Mononuclear cell (primary cell): Measurements from ENCODE around the gene AP5Z1. TPM values are rescaled to one million over a fixed set of nuclear protein-coding genes. Genes with fewer than 3 reads are reported as not detected.

Experiments
- H3K27me3 ChIP-seq: 2 replicates; pipeline ENCODE4 v1.6.0; 2011; ENCODE audit warnings: low read length, control low read depth; ENCODE audit not compliant: insufficient read depth
- H3K4me1 ChIP-seq: 2 replicates; pipeline ENCODE4 v1.5.1; 2011; ENCODE audit warnings: mild to moderate bottlenecking, low read length, control low read depth; ENCODE audit not compliant: insufficient read depth
- H3K4me3 ChIP-seq: 2 replicates; pipeline ENCODE4 v1.5.1; 2011; ENCODE audit warnings: mild to moderate bottlenecking, low read length, moderate library complexity
- H3K9me3 ChIP-seq: 2 replicates; pipeline ENCODE4 v1.5.1; 2011; ENCODE audit warnings: low read depth, mild to moderate bottlenecking, control low read depth, low read length
- total RNA-seq: library from RNA; depleted of rRNA; stranded (reverse); fragments of >200 nt; gene quantifications from one replicate; pipeline ENCODE4 v1.2.3, GENCODE V29; 2012

Gene AP5Z1
- total RNA-seq, 1 donor: 34.5 TPM

GRCh38 chr7:4808565-4808964, 33.1 kb downstream of the AP5Z1 start:
- peaks cover 7% of the 10 kb centered on the region for H3K4me1 ChIP-seq
- peaks cover 3% of the 10 kb centered on the region for H3K27me3 ChIP-seq
- H3K4me3 ChIP-seq: no peak overlapping the region
- no peaks in the 10 kb centered on the region for H3K9me3 ChIP-seq

DNA sequence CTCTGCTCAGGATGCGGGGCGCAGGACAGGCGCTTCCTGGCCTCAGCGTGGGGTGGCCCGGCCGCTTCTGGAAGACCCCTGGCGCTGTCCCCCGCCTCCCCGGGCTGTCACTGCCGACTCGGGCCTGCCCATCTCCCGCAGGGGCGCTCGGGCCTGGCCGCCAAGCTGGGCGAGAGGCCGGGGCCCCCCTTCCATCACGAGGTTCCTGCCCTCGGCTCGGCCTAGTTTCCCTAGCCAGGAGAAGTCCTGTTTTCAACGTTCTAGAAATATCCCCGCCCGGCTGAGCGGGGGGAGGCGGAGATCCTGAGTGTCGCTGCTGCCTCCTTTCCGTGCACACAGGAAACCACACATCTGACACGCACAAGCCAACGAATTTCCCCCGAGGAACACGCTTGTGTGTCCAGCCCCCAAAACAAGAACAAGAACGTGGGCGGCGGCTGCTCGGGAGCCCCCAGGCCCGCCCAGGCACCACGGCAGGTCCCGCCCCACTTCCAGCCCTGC, 33.7 kb downstream of the AP5Z1 start:
- no peak overlapping the region for H3K4me3 ChIP-seq
- H3K9me3 ChIP-seq: no peaks in the 10 kb centered on the region
- H3K4me1 ChIP-seq: peaks cover 7% of the 10 kb centered on the region
- peaks cover 3% of the 10 kb centered on the region for H3K27me3 ChIP-seq

DNA sequence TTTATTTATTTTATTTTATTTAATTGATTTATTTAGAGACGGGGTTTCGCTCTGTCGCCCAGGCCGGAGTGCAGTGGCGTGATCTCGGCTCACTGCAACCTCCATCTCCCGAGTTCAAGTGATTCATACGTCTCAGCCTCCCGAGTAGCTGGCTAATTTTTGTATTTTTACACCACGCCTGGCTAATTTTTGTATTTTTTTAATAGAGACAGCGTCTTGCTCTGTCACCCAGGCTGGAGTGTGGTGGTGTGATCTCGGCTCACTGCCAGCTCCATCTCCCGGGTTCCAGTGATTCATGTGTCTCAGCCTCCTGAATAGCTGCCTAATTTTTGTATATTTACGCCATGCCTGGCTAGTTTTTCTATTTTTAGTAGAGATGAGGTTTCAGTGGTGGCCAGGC, 34.2 kb downstream of the AP5Z1 start:
- Histone ChIP-seq H3K9me3 (no peaks in the 10 kb centered on the region), H3K4me1 (peaks cover 7% of the 10 kb centered on the region), H3K4me3 (no peak overlapping the region), H3K27me3 (peaks cover 3% of the 10 kb centered on the region)

DNA sequence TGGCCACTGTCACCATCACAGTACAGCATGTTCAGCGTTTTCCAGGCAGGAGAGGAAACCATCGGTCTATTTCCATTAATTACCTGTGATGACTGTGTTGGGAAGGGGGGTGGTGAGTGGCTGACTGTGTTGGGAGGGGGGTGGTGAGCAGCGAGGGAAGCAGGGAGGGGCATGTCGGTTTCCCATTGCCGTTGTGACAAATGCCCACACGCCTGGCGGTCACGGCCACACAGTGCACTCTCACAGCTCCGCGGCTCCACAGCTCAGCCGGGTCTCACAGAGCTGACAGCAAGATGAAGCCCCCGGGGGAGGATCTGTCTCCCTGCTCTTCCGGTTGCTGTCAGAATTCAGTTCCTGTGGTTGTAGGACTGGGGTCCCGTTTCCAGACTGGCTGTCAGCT, 39.0 kb downstream of the AP5Z1 start:
- Histone ChIP-seq H3K27me3 (no peaks in the 10 kb centered on the region), H3K4me1 (peaks cover 4% of the 10 kb centered on the region), H3K4me3 (no peak overlapping the region), H3K9me3 (no peaks in the 10 kb centered on the region)

DNA sequence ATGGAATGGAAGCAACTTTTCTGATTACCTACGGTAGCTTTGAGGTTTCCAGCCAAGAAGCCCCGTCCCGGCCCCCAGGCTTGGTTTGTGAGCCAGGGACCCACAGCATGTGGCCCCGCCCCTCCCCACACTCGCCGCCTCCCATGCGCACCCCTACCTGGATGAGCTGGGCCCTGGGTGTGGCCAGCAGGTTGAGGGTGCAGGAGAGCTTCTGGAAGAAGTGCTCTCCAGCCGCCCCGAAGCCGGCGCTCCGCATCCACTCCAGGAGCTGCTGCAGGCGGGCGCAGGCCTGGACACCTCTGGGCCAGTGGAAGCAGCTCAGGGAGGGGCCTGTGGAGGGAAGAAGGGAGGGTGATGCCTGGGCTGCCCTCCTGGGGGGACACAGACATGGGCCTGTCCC, 39.7 kb downstream of the AP5Z1 start:
- Histone ChIP-seq H3K9me3 (no peaks in the 10 kb centered on the region), H3K4me1 (no peaks in the 10 kb centered on the region), H3K27me3 (no peaks in the 10 kb centered on the region), H3K4me3 (no peak overlapping the region)

GRCh38 chr7:4815609-4816418, 40.4 kb downstream of the AP5Z1 start:
- no peaks in the 10 kb centered on the region for H3K27me3 ChIP-seq
- no peak overlapping the region for H3K4me3 ChIP-seq
- H3K9me3 ChIP-seq: no peaks in the 10 kb centered on the region
- no peaks in the 10 kb centered on the region for H3K4me1 ChIP-seq

DNA sequence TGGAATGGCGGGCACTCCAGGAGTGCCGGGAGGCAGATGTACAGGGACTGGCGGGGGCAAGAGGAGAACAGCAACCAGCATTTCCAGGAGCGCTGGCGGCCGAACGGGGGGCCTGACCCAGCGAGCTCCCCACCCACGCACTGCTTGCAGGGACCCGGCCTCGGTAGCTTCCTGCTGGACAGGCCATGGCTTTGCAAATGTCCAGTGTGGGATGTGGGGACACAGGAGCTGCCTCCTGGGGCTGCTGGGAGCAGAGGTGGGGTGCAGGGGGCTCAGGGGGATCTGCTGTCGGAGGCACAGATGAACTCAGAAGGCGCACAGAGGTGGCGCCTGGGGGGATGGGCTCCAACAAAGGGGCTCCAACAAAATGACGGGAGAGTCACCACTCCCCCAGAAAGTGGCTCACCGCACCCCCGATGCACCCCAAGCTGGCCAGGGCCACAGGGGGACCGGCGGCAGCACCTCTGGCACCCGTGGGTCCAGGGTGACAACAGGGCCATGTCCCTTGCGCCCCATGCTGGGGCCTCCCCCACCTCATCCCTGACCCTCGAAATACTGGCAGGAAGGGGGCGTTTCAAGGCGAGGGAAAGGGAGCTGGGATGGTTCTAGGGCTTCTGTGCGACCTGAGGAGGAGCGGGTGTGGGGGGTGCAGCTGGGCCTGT, 41.1 kb downstream of the AP5Z1 start:
- Histone ChIP-seq H3K4me3 (no peak overlapping the region), H3K4me1 (no peaks in the 10 kb centered on the region), H3K9me3 (no peaks in the 10 kb centered on the region), H3K27me3 (no peaks in the 10 kb centered on the region)

GRCh38 chr7:4817178-4817901, 41.9 kb downstream of the AP5Z1 start:
- Histone ChIP-seq H3K4me3 (no peak overlapping the region), H3K4me1 (no peaks in the 10 kb centered on the region), H3K9me3 (no peaks in the 10 kb centered on the region), H3K27me3 (no peaks in the 10 kb centered on the region)

DNA sequence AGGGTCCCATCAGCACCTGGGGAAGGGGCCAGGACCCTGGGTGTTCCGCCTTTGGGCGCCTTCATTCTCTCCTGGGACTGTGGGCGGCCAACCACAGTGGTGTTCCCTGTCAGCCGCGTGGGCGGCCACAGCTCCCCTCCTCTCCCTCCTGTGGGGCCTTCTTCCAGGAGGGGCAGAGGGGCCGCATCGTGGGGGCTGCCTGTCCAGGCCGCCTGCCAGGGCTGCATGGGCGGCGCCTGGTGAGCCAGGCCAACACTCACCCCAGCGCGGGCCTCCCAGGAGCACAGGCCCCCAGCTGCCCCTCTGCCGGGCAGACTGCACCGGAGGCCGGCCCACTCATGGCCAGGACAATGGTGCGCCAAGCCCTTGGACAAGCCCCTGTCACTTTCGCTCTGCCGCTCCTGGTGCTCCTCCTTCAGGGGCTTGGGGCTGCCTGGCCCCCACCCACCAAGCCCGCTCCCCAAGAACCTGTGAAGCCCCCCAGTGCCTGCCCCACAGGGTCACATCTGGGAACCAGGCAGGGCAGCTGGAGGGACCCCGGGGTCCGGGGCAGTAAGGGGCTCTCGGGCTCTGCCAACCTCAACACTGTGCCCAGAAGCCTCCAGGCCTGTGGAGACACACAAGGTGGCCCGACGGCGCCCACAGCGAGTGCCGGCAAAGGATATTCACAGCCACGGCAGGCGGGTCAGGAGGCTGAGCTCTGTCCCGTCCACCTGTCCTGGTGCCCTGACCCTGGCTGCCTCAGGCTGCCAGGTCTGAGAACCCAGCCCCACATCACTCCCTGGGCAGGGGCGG, 42.8 kb downstream of the AP5Z1 start:
- H3K4me1 ChIP-seq: no peaks in the 10 kb centered on the region
- H3K27me3 ChIP-seq: no peaks in the 10 kb centered on the region
- no peak overlapping the region for H3K4me3 ChIP-seq
- no peaks in the 10 kb centered on the region for H3K9me3 ChIP-seq

- Histone ChIP-seq H3K27me3 (no peaks in the 10 kb centered on the region), H3K4me1 (no peaks in the 10 kb centered on the region), H3K9me3 (no peaks in the 10 kb centered on the region), H3K4me3 (no peak overlapping the region)
Measured at GRCh38 chr7:4819560-4820404, 44.4 kb downstream of the AP5Z1 start.

DNA sequence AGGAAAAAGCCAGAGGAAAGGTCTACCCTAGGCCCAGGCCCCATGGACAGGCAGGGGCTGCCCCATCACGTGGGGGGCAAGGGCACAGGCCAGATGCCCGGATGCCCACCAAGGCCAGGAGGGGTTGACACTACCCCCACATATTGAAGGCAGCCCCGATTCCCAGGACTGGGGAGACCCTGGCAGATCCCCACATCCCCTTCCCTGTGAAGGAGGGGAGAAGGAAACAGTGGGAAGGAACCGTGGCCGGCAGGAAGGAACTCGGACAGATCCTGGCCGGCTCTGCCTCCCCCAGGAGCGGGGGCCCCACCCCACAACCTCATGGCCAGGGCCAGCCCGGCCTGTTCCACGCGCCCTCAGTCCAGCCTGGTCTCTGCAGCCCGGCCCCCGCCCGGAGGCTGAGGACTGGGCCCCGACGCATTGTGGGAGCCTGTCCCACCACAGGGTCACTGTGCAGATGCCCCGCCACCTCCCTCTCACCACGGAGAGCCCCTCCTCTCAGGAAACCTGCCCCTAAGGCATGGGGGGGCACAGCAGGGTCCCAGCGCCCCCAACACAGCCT, 45.1 kb downstream of the AP5Z1 start:
- Histone ChIP-seq H3K4me3 (no peak overlapping the region), H3K27me3 (no peaks in the 10 kb centered on the region), H3K4me1 (no peaks in the 10 kb centered on the region), H3K9me3 (no peaks in the 10 kb centered on the region)

- no peak overlapping the region for H3K4me3 ChIP-seq
- no peaks in the 10 kb centered on the region for H3K27me3 ChIP-seq
- H3K4me1 ChIP-seq: no peaks in the 10 kb centered on the region
- H3K9me3 ChIP-seq: no peaks in the 10 kb centered on the region
Measured at GRCh38 chr7:4820967-4821471, 45.6 kb downstream of the AP5Z1 start.

- no peaks in the 10 kb centered on the region for H3K4me1 ChIP-seq
- no peak overlapping the region for H3K4me3 ChIP-seq
- no peaks in the 10 kb centered on the region for H3K27me3 ChIP-seq
- no peaks in the 10 kb centered on the region for H3K9me3 ChIP-seq
Measured at GRCh38 chr7:4822677-4823076, 47.3 kb downstream of the AP5Z1 start.
